Measurements from ENCODE around the gene UCP1.
"Not testable (repeated sequence)": the region's sequence is repeated elsewhere in the genome, so short reads cannot be mapped to it uniquely, and the experiment has no call there.

UCP1 gene

DNA sequence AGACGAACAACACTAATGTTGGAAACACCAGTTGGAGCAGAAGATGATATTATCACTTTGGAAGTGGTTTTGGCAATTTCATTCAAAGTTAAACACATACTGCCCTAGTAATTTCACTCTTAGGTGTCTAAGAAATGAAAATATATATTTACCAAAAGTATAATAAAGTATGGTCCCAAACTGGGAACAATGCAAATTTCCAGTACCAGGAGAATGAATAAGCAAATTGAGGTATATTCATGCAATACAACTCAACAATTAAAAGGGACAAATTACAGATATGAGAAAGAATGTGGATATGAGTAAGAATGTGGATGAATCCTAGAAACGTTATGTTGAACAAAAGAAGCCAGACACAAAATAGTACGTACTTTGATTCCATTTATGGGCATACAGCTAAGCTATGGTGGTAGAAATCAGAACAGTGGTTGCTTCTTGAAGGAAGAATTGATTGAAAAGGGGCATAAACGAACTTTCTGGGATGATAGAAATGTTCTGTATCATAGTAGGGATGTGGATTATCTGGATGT lies 34.7 kb downstream of the UCP1 start:
- no peak for DNase-seq (ENCODE audit: low read depth in 3 of 3)

DNA sequence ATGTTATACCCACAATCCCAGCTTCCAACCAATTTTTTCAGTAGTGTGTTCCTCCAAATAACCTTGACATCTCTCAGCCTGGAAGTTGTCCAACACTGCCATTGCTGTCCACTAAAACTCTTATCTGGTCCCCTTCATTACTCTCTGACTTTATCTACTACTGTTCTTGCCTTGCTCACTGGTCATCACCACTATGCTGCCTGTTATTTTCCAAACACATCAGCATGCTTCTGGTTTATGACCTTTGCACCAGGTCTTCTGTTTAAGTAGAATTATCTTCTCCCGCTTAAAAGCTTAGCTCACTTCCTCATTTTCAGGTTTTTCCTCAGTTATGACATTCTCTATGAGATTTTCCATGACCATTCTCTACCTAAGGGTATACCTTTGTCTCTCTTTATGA lies 39.3 kb downstream of the UCP1 start:
- no peak for DNase-seq (ENCODE audit: low read depth in 3 of 3)

DNA sequence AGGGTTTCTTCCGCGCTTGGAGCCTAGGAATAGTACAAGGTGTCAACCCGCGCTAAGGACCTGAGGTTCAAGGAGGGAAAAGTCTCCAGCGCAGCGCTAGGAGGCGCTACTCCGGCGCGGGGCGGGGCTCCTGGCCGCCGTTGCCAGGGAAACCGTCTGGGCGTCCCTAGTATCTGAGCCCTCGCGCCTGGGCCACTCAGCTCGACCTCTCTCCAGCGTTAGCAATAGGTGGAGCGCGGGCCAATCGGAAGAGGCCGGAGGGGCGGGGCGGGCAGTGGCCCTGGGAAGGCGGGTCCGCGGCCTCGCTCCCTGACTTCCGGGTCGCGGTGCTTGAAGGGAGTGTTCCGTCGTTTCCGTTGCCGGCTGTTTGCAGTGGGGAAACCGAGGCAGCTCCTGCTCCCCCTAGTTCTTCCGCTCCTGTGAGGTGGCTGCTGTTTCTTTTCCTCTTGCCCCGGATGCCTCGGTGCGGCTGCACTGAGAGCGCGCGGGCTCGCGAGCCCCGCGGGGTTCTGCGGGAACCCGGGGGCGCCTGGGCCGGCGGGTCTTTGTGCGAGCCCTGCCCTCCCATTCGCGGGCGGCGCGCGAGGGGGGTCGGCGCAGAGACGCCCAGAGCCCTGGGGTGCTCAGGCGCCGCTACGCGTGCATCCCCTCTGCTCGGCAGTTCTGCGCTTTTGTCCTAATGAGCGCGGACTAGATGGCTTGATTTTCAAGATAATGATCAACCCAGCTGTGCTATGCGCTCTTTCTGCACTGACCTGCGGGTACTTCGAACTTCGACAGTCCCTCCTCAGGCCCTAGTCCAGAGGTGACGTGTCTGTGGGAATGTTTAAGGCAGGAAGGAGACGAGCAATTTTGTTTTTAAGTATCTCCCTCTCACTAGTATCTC lies 44.7 kb downstream of the UCP1 start, which contains the start of gene ELMOD2:
TSS of gene ELMOD2 (plus strand) at position 312 of the 886 bp plus-strand sequence. CDS start 1,261 bp downstream, outside the sequence.
- peak; percentile 96 for DNase-seq (ENCODE audit: low read depth in 3 of 3)

DNA sequence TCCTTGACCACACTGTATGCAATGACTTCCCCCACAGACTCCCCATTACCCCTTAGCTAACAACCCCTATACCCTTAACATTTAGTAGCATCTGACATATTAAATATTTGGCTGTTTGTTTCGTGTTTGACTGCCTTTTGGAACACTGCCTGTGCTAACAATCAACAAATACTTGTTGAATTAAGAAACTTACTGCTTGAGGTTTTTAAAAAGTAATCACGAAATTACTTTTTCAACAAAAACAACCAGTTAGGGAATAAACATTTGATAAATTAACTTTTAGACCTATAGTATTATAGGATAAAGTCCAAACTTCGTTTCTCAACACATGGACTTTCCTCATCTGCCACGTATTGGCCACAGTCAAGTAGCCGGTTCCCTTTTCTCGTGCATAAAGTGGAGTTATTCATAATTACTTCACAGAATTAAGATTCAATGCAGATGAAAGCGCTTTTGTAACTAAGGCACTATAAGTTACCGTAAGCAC lies 45.3 kb downstream of the UCP1 start:
- DNase-seq (ENCODE audit: low read depth in 3 of 3) = no peak

DNA sequence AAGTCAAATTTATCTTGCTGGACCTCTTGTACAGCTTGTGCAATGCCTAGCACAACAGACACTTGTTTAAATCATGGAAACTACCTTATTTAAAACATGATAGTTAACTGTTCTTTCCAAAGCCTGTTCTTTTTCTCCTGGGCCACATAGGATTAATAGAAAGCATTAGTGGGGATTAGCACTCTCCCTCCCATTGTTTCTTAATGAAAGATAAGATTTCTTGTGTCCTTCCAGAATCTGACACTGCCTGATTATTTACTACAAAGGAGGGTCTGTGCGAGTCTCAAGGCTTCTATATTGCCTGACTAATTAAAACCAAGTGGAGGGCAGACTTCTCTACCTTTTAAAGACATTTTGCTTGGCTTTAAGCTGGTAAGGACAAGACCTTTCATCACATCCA lies 53.3 kb downstream of the UCP1 start:
- DNase-seq (ENCODE audit: low read depth in 3 of 3) = no peak

DNA sequence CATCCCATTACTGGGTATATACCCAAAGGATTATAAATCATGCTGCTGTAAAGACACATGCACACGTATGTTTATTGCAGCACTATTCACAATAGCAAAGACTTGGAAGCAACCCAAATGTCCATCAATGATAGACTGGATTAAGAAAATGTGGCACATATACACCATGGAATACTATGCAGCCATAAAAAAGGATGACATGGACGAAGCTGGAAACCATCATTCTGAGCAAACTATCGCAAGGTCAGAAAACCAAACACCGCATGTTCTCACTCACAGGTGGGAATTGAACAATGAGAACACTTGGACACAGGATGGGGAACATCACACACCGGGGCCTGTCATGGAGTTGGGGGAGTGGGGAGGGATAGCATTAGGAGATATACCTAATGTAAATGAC lies 55.0 kb downstream of the UCP1 start:
- not testable (repeated sequence) for DNase-seq (ENCODE audit: low read depth in 3 of 3)
